NCI-H1105 treated with DMSO at 0.1 percent for 48 hours (cell line): ENCODE results near the gene RSL24D1.

Experiments used
- DNase-seq: peaks from one replicate; lab custom pipeline; 2025; lab: John Stamatoyannopoulos, UW

RSL24D1 gene

GRCh38 chr15:55196458-55197361 is at the start of gene RSL24D1:
Gene RSL24D1, minus strand, starts transcription at chr15:55196941. Its CDS starts 51 bp downstream, at chr15:55196890.
- DNase-seq, result peak; percentile 91

- DNase-seq, result no peak
Observed at GRCh38 chr15:55245059-55245458, 48.3 kb upstream of the RSL24D1 start.

- DNase-seq, result no peak
Observed at GRCh38 chr15:55241891-55242290, 45.1 kb upstream of the RSL24D1 start.

GRCh38 chr15:55241186-55241585 is 44.4 kb upstream of the RSL24D1 start:
- no peak for DNase-seq

GRCh38 chr15:55240125-55240760 is 43.5 kb upstream of the RSL24D1 start:
- no peak for DNase-seq

- DNase-seq, result no peak
Observed at GRCh38 chr15:55239440-55240124, 42.8 kb upstream of the RSL24D1 start.

- no peak for DNase-seq
Observed at GRCh38 chr15:55238877-55239276, 42.1 kb upstream of the RSL24D1 start.

- no peak for DNase-seq
Observed at GRCh38 chr15:55237219-55238130, 40.7 kb upstream of the RSL24D1 start.

GRCh38 chr15:55235546-55236036 is 38.9 kb upstream of the RSL24D1 start:
- no peak for DNase-seq

- DNase-seq, result no peak
Observed at GRCh38 chr15:55234800-55235104, 38.0 kb upstream of the RSL24D1 start.

GRCh38 chr15:55234104-55234799 is 37.5 kb upstream of the RSL24D1 start:
- no peak for DNase-seq

- DNase-seq, result no peak
Observed at GRCh38 chr15:55231455-55231854, 34.7 kb upstream of the RSL24D1 start.

- DNase-seq, result no peak
Observed at GRCh38 chr15:55230953-55231352, 34.2 kb upstream of the RSL24D1 start.

- no peak for DNase-seq
Observed at GRCh38 chr15:55230051-55230670, 33.4 kb upstream of the RSL24D1 start.

- DNase-seq, result no peak
Observed at GRCh38 chr15:55226127-55226526, 29.4 kb upstream of the RSL24D1 start.

- DNase-seq, result no peak
Observed at GRCh38 chr15:55224892-55225291, 28.2 kb upstream of the RSL24D1 start.

- no peak for DNase-seq
Observed at GRCh38 chr15:55222588-55222987, 25.8 kb upstream of the RSL24D1 start.

- no peak for DNase-seq
Observed at GRCh38 chr15:55221090-55222011, 24.6 kb upstream of the RSL24D1 start.

- no peak for DNase-seq
Observed at GRCh38 chr15:55220606-55221005, 23.9 kb upstream of the RSL24D1 start.
